Posterior cingulate gyrus (tissue), 11 donors: ENCODE results near the gene CCKAR.
"Not testable (repeated sequence)": the region's sequence is repeated elsewhere in the genome, so short reads cannot be mapped to it uniquely, and the experiment has no call there.

ENCODE experiments used
- DNase-seq, 10 donors: peaks; one replicate each; pipeline versions ENCODE4 v3.0.0 to v3.0.0-alpha.2; 2020 to 2021; ENCODE audit warnings: mixed read lengths in 3 of 10
- intact Hi-C: fragments of 100-400 bp; cut with DNase I; formaldehyde crosslinking; loops from one replicate; pipeline ENCODE4 v1.15.1; 2023

CCKAR gene, protein sequence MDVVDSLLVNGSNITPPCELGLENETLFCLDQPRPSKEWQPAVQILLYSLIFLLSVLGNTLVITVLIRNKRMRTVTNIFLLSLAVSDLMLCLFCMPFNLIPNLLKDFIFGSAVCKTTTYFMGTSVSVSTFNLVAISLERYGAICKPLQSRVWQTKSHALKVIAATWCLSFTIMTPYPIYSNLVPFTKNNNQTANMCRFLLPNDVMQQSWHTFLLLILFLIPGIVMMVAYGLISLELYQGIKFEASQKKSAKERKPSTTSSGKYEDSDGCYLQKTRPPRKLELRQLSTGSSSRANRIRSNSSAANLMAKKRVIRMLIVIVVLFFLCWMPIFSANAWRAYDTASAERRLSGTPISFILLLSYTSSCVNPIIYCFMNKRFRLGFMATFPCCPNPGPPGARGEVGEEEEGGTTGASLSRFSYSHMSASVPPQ

DNA sequence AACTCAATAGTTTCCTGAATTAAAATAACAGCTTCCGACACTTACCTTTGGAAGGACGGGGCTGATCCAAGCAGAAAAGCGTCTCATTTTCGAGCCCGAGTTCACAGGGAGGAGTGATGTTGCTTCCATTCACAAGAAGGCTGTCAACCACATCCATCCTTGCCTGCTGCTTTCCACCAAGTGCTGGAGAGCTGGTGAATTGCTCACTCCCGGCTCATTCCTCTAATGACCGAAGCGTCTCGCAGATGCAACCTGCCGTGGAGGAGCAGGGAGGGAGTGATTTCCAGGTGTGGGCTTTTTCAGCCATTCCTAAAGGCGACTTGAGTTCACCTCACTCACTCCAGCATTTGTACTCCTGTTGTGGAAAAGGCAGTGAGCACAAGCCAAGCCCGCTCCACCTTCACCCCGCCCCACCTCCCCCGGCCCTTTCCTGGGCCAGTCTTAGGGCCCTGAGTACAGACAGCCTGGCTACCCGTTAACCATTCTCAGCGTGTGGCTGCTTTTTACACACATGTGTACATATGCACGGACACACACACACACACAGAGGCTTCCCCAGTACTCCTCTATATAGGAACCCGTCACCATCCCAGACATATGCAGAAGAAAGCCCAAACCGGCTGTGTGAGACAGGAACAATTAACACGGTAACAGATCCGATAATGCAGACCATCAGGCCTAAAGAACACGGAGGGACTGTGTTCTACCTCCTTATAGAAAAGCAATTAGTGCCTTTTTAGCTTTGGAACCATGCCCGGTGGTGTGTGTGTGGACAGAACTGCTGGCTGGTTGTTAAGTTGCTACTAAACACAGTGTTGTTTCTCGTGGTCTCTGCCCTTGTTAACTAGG lies at the start of gene CCKAR:
CCKAR (minus strand) TSS at position 374 of the 849 bp plus-strand sequence; CDS start at position 157, 217 bp downstream.
- no peak for DNase-seq
- intact Hi-C loops: no loop called here

GRCh38 chr4:26533685-26534084 lies 43.4 kb upstream of the CCKAR start:
- no peak for DNase-seq
- intact Hi-C loops: no loop called here

GRCh38 chr4:26531491-26532116 lies 41.3 kb upstream of the CCKAR start:
- intact Hi-C loops: no loop called here
- DNase-seq: no peak

GRCh38 chr4:26530099-26530498 lies 39.8 kb upstream of the CCKAR start:
- intact Hi-C loops: no loop called here

DNA sequence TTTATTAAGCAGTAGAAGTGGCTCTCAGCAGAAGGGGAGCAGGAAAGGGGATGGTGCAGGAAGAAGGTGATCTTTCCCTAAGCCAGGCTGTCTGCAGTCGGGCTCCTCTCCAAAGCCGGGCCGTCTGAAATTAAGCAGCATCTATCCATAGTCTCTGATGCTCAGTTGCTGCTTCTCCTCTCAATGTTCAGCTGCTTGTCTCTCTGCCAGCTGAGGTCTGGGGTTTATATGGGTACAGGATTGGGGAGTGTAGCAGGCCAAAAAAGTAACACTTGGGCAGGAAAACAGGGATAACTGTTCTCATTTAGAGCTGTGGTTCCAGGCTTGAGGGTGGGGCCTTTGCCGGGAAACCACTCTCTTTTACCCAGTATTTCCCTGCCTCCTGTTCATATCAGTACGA lies 39.2 kb upstream of the CCKAR start:
- intact Hi-C loops: no loop called here
- DNase-seq: no peak

More at GRCh38 chr4:26530099-26530498, 39.8 kb upstream of the CCKAR start:
- no peak for DNase-seq

DNA sequence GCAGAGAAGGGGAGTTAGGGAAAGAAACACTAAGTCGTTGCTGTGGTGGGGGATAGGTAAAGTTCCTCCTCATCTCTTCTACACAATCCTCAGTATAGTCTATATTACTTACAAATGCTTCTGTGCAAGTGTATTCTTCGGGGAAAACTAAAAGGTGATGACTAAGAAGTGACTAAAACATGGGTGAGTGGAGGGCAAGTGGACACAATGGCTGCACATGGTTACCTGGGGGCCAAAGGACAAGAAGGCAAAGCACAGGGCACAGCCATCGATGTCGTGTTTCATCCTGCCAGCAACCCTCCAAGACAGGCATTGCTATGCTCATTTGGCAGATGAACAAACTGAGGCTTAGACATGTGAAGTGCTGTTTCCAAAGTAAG lies 35.5 kb upstream of the CCKAR start:
- no peak for DNase-seq
- intact Hi-C loops: no loop called here

DNA sequence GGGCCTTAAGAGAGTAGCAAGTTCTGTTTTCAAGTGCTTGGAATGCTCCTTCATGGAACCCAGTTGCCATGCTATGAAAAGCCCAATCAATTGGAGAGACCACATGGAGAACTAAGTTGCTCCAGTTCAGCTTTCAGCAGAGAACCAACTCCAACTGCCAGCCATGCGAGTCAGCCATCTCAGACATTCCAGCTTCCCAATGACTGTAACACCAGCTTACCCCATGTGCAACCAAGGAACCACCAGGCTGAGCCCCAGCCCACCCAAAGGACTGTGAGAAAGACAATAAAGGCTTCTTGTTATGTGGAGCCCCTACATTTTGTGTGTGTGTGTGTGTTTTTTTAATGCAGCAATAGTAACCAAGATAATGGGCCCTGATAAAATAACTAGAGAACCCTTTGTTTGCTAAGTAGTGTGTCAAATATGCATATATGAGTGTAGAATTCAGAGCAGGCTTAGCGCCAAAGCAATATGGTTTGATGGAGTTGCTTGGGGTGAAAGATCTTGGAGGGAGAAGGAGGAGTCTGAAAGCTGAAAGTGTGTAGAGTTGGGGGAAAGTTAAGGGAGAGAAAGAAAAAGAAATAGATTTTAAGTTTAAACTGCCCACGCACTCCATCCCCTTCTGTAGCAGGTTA lies 35.0 kb upstream of the CCKAR start:
- no peak for DNase-seq
- intact Hi-C loops: no loop called here

- no peak for DNase-seq
- intact Hi-C loops: no loop called here
Observed at GRCh38 chr4:26524011-26524410, 33.7 kb upstream of the CCKAR start.

- no peak for DNase-seq
- intact Hi-C loops: no loop called here
Observed at GRCh38 chr4:26522478-26522877, 32.2 kb upstream of the CCKAR start.

GRCh38 chr4:26520728-26521450 lies 30.6 kb upstream of the CCKAR start:
- intact Hi-C loops: no loop called here
- DNase-seq: no peak

DNA sequence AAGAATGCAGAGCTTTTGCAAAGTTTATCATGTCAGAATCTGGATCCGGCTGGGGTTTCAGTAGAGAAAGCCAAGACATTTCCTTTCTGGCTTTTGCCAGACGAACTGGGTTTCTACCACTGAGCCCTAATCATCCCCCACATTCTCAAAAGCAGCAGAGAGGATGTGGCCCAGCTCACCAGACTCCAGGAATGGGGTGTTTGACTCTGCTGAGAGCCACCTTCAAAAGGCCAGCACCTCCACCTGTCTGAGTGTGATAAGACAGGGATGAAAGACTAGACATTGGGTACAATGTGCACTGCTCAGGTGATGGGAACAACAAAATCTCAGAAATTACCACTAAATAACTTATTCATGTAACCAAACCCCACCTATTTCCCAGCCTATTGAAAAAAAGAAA lies 25.7 kb upstream of the CCKAR start:
- no peak for DNase-seq
- intact Hi-C loops: no loop called here

GRCh38 chr4:26510334-26510964 lies 20.2 kb upstream of the CCKAR start:
- intact Hi-C loops: no loop called here

DNA sequence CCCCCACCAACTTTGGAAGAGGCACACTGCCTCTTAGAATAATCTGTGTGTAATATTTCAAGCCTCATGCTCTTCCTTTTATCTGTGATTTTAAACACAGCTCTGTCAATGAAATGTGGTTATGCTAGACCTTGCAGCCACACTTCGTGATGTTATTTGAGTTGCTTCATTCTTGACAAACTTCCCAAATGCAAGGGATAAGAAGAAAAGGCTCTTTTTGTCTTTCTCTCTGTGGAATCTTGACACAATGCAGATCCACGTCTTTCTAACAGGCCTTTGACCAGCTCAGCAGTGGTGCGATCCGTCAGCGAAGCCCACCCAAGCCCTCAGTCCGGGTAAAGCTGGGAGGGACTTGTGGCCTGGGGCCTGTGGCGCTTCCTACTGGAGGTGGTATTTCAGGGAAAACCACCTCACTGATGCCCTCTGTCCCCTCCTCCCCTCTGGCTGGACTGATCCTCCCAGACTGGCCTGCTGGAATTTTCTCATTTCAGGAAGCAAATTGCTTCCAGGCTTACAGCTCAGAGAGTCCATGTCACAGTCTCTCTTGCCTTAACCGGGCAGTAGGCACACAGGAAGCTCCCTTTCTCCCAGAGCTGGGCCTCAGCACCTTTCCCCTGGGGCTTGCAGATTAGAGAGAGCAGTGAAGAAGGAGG lies 19.5 kb upstream of the CCKAR start:
- intact Hi-C loops: no loop called here

More at GRCh38 chr4:26510334-26510964, 20.2 kb upstream of the CCKAR start:
- no peak for DNase-seq

DNA sequence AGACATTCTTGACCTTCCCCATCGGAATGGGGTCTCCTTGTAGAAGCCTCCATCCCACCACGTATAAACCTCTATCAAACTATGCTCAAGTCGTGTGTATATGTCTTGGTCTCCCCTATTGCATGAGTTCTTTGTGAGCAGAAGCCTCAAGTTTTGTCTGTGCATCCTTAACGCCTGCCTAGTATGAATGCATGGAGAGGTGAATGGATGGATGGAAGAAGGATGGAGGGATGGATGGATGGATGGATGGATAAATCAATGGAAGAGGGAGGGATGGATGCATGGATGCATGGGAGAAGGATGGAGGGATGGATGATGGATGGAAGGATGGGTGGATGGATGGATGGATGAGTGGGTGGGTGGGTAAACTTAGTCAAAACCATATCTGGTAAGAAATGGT lies 17.0 kb upstream of the CCKAR start:
- intact Hi-C loops: no loop called here
- DNase-seq: no peak

More for the DNA sequence above, 19.5 kb upstream of the CCKAR start:
- DNase-seq: no peak

DNA sequence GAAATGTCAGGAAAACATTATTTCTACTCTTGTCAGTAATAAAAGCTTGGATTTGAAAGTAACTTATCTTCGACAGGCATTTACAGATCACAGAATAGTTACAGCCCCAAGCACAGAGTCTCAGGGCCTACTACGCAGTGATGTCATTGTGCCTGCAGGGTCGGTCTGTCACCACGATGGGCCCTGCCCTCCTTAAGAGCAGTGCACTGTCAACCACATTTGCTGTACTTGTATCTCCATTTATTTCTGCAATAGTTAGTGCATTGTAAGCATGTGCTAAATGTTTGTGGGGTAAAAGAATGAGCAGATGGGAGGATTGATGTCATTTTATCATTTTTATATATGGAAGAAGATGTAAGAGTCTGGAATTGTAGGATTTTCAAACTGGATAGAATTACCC lies 13.6 kb upstream of the CCKAR start:
- intact Hi-C loops: no loop called here
- no peak for DNase-seq

DNA sequence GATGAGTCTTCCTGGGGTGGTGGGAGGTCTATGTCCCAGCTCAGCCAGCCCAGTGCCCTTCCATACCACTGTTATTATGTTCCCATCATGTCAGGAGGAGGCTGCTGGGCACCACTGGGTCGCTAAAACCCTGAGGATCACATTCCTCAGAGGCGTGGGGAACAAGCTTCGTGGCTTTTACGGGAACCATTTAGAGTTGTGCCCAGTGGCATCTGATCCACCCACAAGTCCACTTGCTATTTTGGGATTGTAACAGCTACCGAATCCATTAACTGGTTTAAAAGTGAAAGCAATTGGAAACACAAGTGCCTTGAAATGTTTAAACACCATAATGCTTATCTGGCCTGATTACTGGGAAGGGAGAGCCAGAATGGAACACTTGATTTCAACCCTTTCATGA lies 13.1 kb upstream of the CCKAR start:
- DNase-seq: no peak
- intact Hi-C loops: no loop called here

- intact Hi-C loops, DNase-seq: not testable (repeated sequence)
Observed at GRCh38 chr4:26500565-26500999, 10.3 kb upstream of the CCKAR start.

- intact Hi-C loops: no loop called here
- DNase-seq: no peak
Observed at GRCh38 chr4:26496207-26496783, 6.0 kb upstream of the CCKAR start.

- intact Hi-C loops: no loop called here
- DNase-seq: no peak
Observed at GRCh38 chr4:26493461-26493860, 3.2 kb upstream of the CCKAR start.
